DMS153 (cell line): ENCODE measurements around the gene PCDHA11.
A peak's percentile ranks its signal among the peaks of the same experiment; 100 is the strongest.
"Not testable (repeated sequence)": the region's sequence is repeated elsewhere in the genome, so short reads cannot be mapped to it uniquely, and the experiment has no call there.

Experiments used
- DNase-seq: peaks from one replicate; lab custom pipeline; 2025; lab: John Stamatoyannopoulos, UW

Gene PCDHA11

DNA sequence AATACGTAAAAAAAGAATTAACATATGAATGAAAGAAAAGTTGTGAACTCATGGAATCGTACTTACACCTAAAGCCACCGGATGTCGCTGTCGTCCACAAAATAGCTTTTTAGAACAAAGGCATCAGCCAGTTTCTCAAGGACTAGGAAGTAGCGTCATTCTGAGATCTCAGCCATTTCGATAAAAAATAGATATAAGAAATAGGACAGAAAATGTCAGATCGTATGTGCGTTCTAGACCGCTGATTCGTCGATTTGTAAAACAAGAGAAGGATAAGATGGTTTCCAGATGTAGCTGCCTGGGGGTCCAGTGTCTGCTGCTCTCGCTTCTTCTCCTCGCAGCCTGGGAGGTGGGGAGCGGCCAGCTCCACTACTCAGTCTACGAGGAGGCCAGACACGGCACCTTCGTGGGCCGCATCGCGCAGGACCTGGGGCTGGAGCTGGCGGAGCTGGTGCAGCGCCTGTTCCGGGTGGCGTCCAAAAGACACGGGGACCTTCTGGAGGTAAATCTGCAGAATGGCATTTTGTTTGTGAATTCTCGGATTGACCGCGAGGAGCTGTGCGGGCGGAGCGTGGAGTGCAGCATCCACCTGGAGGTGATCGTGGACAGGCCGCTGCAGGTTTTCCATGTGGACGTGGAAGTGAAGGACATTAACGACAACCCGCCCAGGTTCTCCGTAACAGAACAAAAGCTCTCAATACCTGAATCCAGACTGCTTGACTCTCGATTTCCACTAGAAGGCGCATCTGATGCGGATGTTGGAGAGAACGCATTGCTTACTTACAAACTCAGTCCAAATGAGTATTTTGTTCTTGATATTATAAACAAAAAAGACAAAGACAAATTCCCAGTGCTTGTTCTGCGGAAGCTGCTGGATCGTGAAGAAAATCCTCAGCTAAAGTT lies 12.7 kb upstream of the PCDHA11 start, which contains the start of gene PCDHA10:
TSS of gene PCDHA10 (plus strand) at position 126 of the 903 bp plus-strand sequence. CDS start at position 278, 152 bp downstream.
- no peak for DNase-seq

DNA sequence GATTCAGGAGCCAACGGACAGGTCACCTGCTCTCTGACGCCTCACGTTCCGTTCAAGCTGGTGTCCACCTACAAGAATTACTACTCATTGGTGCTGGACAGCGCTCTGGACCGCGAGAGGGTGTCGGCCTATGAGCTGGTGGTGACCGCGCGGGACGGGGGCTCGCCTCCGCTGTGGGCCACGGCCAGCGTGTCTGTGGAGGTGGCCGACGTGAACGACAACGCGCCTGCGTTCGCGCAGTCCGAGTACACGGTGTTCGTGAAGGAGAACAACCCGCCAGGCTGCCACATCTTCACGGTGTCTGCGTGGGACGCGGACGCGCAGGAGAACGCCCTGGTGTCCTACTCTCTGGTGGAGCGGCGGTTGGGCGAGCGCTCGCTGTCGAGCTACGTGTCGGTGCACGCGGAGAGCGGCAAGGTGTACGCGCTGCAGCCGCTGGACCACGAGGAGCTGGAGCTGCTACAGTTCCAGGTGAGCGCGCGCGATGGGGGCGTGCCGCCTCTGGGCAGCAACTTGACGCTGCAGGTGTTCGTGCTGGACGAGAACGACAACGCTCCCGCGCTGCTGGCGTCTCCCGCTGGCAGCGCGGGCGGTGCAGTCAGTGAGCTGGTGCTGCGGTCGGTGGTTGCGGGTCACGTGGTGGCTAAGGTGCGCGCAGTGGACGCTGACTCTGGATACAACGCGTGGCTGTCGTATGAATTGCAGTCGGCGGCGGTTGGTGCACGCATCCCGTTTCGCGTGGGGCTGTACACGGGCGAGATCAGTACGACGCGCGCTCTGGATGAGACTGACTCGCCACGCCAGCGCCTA lies 11.4 kb upstream of the PCDHA11 start:
- DNase-seq: no peak

GRCh38 chr5:140857987-140858240 lies 10.8 kb upstream of the PCDHA11 start:
- DNase-seq: no peak

GRCh38 chr5:140862441-140863295 lies 6.1 kb upstream of the PCDHA11 start:
- no peak for DNase-seq

GRCh38 chr5:140869555-140869886 lies 764 bp downstream of the PCDHA11 start:
- DNase-seq: no peak

DNA sequence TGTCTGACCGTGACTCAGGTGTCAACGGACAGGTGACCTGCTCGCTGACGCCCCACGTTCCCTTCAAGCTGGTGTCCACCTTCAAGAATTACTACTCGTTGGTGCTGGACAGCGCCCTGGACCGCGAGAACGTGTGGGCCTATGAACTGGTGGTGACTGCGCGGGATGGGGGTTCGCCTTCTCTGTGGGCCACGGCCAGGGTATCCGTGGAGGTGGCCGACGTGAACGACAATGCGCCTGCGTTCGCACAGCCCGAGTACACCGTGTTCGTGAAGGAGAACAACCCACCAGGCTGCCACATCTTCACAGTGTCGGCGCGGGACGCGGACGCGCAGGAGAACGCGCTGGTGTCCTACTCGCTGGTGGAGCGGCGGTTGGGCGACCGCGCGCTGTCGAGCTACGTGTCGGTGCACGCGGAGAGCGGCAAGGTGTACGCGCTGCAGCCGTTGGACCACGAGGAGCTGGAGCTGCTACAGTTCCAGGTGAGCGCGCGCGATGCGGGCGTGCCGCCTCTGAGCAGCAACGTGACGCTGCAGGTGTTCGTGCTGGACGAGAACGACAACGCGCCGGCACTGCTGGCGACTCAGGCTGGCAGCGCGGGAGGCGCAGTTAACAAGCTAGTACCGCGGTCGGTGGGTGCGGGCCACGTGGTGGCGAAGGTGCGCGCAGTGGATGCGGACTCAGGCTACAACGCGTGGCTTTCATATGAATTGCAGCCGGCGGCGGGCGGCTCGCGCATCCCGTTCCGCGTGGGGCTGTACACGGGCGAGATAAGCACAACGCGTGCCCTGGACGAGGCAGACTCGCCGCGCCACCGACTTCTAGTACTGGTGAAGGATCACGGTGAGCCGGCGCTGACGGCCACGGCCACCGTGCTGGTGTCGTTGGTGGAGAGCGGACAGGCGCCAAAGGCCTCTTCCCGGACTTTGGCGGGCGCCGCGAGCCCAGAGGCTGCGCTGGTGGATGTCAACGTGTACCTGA lies 1.8 kb downstream of the PCDHA11 start:
- DNase-seq: no peak

- DNase-seq: peak; percentile 58
Measured at GRCh38 chr5:140875085-140876065, 6.6 kb downstream of the PCDHA11 start, which contains the start of gene PCDHA12. Gene PCDHA12, plus strand, starts transcription at chr5:140875308. Its CDS starts 165 bp downstream, at chr5:140875473.

DNA sequence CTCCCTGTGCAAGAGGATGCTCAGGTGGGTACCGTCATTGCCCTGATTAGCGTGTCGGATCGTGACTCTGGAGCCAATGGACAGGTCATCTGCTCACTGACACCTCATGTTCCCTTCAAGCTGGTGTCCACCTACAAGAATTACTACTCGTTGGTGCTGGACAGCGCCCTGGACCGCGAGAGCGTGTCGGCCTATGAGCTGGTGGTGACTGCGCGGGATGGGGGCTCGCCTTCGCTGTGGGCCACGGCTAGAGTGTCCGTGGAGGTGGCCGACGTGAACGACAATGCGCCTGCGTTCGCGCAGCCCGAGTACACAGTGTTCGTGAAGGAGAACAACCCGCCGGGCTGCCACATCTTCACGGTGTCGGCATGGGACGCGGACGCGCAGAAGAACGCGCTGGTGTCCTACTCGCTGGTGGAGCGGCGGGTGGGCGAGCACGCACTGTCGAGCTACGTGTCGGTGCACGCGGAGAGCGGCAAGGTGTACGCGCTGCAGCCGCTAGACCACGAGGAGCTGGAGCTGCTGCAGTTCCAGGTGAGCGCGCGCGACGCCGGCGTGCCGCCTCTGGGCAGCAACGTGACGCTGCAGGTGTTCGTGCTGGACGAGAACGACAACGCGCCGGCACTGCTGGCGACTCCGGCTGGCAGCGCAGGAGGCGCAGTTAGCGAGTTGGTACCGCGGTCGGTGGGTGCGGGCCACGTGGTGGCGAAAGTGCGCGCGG lies 7.9 kb downstream of the PCDHA11 start:
- DNase-seq: not testable (repeated sequence)

DNA sequence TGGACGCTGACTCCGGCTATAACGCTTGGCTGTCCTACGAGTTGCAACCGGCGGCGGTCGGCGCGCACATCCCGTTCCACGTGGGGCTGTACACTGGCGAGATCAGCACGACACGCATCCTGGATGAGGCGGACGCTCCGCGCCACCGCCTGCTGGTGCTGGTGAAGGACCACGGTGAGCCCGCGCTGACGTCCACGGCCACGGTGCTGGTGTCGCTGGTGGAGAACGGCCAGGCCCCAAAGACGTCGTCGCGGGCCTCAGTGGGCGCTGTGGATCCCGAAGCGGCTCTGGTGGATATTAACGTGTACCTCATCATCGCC lies 8.5 kb downstream of the PCDHA11 start:
- DNase-seq: no peak

DNA sequence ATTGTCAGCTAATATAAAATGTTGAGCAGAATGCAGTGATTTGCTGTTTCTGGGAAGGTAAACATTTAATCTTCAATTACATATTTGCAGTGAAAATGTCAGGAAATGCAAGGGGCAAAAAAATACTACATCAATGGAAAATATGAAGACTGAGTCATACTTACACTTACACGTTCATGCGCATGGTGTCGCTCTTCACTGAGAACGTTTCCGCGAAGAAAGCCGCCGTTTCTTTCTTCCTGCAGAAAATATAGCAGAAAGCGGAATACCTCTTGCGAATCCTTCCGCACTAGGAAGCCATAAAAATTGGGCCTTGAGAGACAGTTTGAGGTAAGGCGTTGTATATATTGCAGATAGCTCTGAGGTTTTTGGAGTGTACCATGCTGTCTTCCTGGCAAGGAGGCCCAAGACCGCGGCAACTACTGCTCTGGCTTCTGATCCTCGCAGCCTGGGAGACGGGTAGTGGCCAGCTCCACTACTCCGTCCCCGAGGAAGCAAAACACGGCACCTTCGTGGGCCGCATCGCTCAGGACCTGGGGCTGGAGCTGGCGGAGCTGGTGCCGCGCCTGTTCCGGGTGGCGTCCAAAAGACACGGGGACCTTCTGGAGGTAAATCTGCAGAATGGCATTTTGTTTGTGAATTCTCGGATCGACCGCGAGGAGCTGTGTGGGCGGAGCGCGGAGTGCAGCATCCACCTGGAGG lies 13.3 kb downstream of the PCDHA11 start, which contains the start of gene PCDHA13:
TSS of gene PCDHA13 (plus strand) at position 236 of the 702 bp plus-strand sequence. CDS start at position 381, 145 bp downstream.
- no peak for DNase-seq

DNA sequence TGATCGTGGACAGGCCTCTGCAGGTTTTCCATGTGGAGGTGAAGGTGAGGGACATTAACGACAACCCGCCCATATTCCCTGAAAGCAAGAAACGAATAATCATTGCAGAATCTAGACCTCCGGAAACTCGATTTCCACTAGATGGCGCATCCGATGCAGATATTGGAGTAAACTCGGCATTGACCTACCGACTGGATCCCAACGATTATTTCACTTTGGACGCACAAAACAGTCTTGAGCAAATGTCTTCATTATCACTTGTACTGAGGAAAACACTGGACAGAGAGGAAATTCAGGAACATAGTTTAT lies 13.8 kb downstream of the PCDHA11 start:
- no peak for DNase-seq

DNA sequence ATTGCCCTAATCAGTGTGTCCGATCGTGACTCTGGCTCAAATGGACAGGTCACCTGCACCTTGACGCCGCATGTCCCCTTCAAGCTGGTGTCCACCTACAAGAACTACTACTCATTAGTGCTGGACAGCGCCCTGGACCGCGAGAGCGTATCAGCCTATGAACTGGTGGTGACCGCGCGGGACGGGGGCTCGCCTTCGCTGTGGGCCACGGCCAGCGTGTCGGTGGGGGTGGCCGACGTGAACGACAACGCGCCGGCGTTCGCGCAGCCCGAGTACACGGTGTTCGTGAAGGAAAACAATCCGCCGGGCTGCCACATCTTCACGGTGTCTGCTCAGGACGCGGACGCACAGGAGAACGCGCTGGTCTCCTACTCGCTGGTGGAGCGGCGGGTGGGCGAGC lies 14.6 kb downstream of the PCDHA11 start:
- no peak for DNase-seq

DNA sequence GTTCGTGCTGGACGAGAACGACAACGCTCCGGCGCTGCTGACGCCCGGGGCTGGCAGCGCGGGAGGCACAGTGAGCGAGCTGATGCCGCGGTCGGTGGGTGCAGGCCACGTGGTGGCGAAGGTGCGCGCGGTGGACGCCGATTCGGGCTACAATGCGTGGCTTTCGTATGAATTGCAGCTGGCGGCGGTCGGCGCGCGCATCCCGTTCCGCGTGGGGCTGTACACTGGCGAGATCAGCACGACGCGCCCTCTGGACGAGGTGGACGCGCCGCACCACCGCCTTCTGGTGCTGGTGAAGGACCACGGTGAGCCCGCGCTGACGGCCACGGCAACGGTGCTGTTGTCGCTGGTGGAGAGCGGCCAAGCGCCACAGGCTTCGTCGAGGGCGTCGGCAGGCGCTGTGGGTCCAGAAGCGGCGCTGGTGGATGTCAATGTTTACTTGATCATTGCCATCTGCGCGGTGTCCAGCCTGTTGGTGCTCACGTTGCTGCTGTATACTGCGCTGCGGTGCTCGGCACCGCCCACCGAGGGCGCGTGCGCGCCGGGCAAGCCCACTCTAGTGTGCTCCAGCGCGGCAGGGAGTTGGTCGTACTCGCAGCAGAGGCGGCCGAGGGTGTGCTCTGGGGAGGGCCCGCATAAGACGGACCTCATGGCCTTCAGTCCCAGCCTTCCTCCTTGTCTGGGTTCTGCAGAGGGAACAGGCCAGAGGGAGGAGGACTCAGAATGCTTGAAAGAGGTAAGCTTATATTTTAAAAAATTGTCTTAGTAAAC lies 15.4 kb downstream of the PCDHA11 start:
- no peak for DNase-seq

- no peak for DNase-seq
Measured at GRCh38 chr5:140916325-140916724, 47.6 kb downstream of the PCDHA11 start.
